H1 (cell line): ENCODE data around the gene SERPINB13. TPM values are rescaled to one million over a fixed set of nuclear protein-coding genes. Genes with fewer than 3 reads are reported as not detected.

Experiments used
- CTCF ChIA-PET: fragments of 300-600 bp; sonication (Branson Sonifier 250); formaldehyde crosslinking; loops from one replicate; lab custom pipeline; 2021; ENCODE audit not compliant: partially characterized antibody; lab: Charles Lee
- POLR2A ChIA-PET: fragments of 300-600 bp; sonication (Branson Sonifier 250); formaldehyde crosslinking; loops from one replicate; lab custom pipeline; 2021; ENCODE audit warnings: inconsistent platforms; ENCODE audit not compliant: partially characterized antibody; lab: Charles Lee
- DNase-seq, 2 experiments: peaks; one replicate each; pipeline versions ENCODE4 v3.0.0 to v3.0.0-alpha.2; 2010 to 2022; ENCODE audit warnings: low spot score in 2 of 2, low read depth in 1 of 2, mixed read lengths in 1 of 2
- FAIRE-seq: peaks from 2 replicates; lab custom pipeline; 2011; peaks lifted over from hg19 to GRCh38; lab: Jason Lieb, UNC
- H2AFZ ChIP-seq: 2 replicates; pipeline ENCODE4 v1.8.1; 2012; ENCODE audit warnings: low read length, inconsistent platforms
- H2AK5ac ChIP-seq: 2 replicates; pipeline ENCODE4 v1.6.1; 2013; ENCODE audit warnings: low read depth, low read length
- H2BK120ac ChIP-seq: replicated peaks from 2 replicates; pipeline ENCODE3; 2013; ENCODE audit warnings: low read depth, low read length, inconsistent platforms
- H2BK12ac ChIP-seq: 2 replicates; pipeline ENCODE4 v1.6.1; 2013; ENCODE audit warnings: low read depth, low read length
- H2BK15ac ChIP-seq: 2 replicates; pipeline ENCODE4 v1.6.1; 2013; ENCODE audit warnings: low read length
- H2BK20ac ChIP-seq: 2 replicates; pipeline ENCODE4 v1.6.1; 2013; ENCODE audit warnings: low read length
- H2BK5ac ChIP-seq: 2 replicates; pipeline ENCODE4 v1.6.1; 2013; ENCODE audit warnings: low read depth, low read length
- H3K14ac ChIP-seq: 2 replicates; pipeline ENCODE4 v1.6.1; 2013; ENCODE audit warnings: inconsistent platforms; ENCODE audit not compliant: insufficient read length
- H3K18ac ChIP-seq: 2 replicates; pipeline ENCODE4 v1.6.1; 2013; ENCODE audit warnings: low read length; ENCODE audit errors: extremely low read depth
- H3K23ac ChIP-seq: 2 replicates; pipeline ENCODE4 v1.6.1; 2013; ENCODE audit warnings: inconsistent platforms; ENCODE audit not compliant: insufficient read length
- H3K23me2 ChIP-seq: 2 replicates; pipeline ENCODE4 v1.6.1; 2013; ENCODE audit warnings: low read depth, low read length
- H3K27ac ChIP-seq: 2 replicates; pipeline ENCODE4 v1.6.1; 2011; ENCODE audit warnings: low read depth, low read length, inconsistent platforms
- H3K27me3 ChIP-seq, 4 experiments: replicated peaks in 1 of 4; 1 replicate in 1 of 4; 2 replicates in 3 of 4; pipeline versions ENCODE4 v1.6.1 to v1.8.1; 2011 to 2013; ENCODE audit warnings: low read length in 3 of 4, mild to moderate bottlenecking in 3 of 4, inconsistent platforms in 2 of 4, mixed read lengths in 2 of 4, moderate library complexity in 1 of 4; ENCODE audit not compliant: control insufficient read depth in 3 of 4, insufficient read depth in 3 of 4; ENCODE audit errors: extremely low read depth in 1 of 4
- H3K36me3 ChIP-seq, 4 experiments: 2 replicates each; pipeline versions ENCODE4 v1.6.1 to v1.8.1; 2011 to 2013; ENCODE audit warnings: mild to moderate bottlenecking in 4 of 4, low read length in 3 of 4, moderate library complexity in 2 of 4, control low read depth in 1 of 4, inconsistent platforms in 1 of 4; ENCODE audit not compliant: insufficient read depth in 4 of 4, control insufficient read depth in 2 of 4
- H3K4ac ChIP-seq: replicated peaks from 2 replicates; pipeline ENCODE3; 2013; ENCODE audit warnings: low read length, low read depth, mixed read lengths, inconsistent platforms; ENCODE audit not compliant: insufficient read length
- H3K4me1 ChIP-seq, 4 experiments: replicated peaks in 1 of 4; 1 replicate in 1 of 4; 2 replicates in 3 of 4; pipeline versions ENCODE4 v1.6.1 to v1.8.1; 2011 to 2013; ENCODE audit warnings: low read length in 3 of 4, inconsistent platforms in 2 of 4, mixed read lengths in 1 of 4; ENCODE audit not compliant: insufficient read depth in 4 of 4, control insufficient read depth in 3 of 4
- H3K4me2 ChIP-seq, 2 experiments: 2 replicates each; pipeline versions ENCODE4 v1.6.1 to v1.8.1; 2011 to 2013; ENCODE audit warnings: low read depth in 2 of 2, low read length in 2 of 2, control low read depth in 1 of 2, inconsistent platforms in 1 of 2, mild to moderate bottlenecking in 1 of 2; ENCODE audit not compliant: insufficient read depth in 1 of 2
- H3K4me3 ChIP-seq, 4 experiments: fragments of 200-600, 300-600 bp in 1 of 4; sonication (generic), shearing (Covaris generic), sonication (Bioruptor Twin) in 1 of 4; 2 replicates each; pipeline versions ENCODE4 v1.5.1 to v1.8.1; 2011 to 2016; ENCODE audit warnings: low read length in 4 of 4, low read depth in 3 of 4, control low read depth in 2 of 4, inconsistent platforms in 2 of 4, mild to moderate bottlenecking in 2 of 4, mixed read lengths in 1 of 4, moderate library complexity in 1 of 4; ENCODE audit not compliant: insufficient read depth in 2 of 4; ENCODE audit errors: extremely low read depth in 1 of 4
- H3K56ac ChIP-seq: replicated peaks from 2 replicates; pipeline ENCODE3; 2013; ENCODE audit warnings: low read depth, mild to moderate bottlenecking, mixed read lengths, low read length, inconsistent platforms; ENCODE audit not compliant: insufficient read length
- H3K79me1 ChIP-seq: 2 replicates; pipeline ENCODE4 v1.6.1; 2013; ENCODE audit warnings: low read depth, low read length, control low read depth
- H3K79me2 ChIP-seq, 2 experiments: 2 replicates each; pipeline versions ENCODE4 v1.6.1 to v1.8.1; 2012 to 2013; ENCODE audit warnings: low read length in 2 of 2, mild to moderate bottlenecking in 2 of 2, inconsistent platforms in 1 of 2; ENCODE audit not compliant: insufficient read depth in 2 of 2, control insufficient read depth in 1 of 2
- H3K9ac ChIP-seq, 4 experiments: replicated peaks in 1 of 4; 1 replicate in 1 of 4; 2 replicates in 3 of 4; pipeline versions ENCODE4 v1.6.1 to v1.8.1; 2011 to 2013; ENCODE audit warnings: low read depth in 3 of 4, low read length in 3 of 4, control low read depth in 2 of 4, mild to moderate bottlenecking in 2 of 4, moderate library complexity in 2 of 4, inconsistent platforms in 1 of 4; ENCODE audit errors: extremely low read depth in 1 of 4
- H3K9me3 ChIP-seq, 2 experiments: 2 replicates each; pipeline versions ENCODE4 v1.6.1 to v1.8.1; 2012 to 2013; ENCODE audit warnings: mild to moderate bottlenecking in 2 of 2, moderate library complexity in 2 of 2, control low read depth in 1 of 2, inconsistent platforms in 1 of 2, low read depth in 1 of 2, low read length in 1 of 2, mixed read lengths in 1 of 2; ENCODE audit not compliant: insufficient read depth in 2 of 2
- H4K20me1 ChIP-seq, 2 experiments: replicated peaks in 1 of 2; 2 replicates each; pipeline versions ENCODE3 to v1.8.1; 2011 to 2013; ENCODE audit warnings: inconsistent platforms in 2 of 2, low read length in 2 of 2, mild to moderate bottlenecking in 1 of 2; ENCODE audit not compliant: insufficient read depth in 2 of 2, control insufficient read depth in 1 of 2
- H4K5ac ChIP-seq: 2 replicates; pipeline ENCODE4 v1.6.1; 2013; ENCODE audit warnings: low read length, low read depth, mixed read lengths, inconsistent platforms; ENCODE audit not compliant: insufficient read length
- H4K8ac ChIP-seq: 2 replicates; pipeline ENCODE4 v1.8.0; 2013; ENCODE audit warnings: mild to moderate bottlenecking, moderate library complexity, low read length, inconsistent platforms; ENCODE audit not compliant: insufficient read depth; ENCODE audit errors: extremely low read depth
- H4K91ac ChIP-seq: replicated peaks from 2 replicates; pipeline ENCODE3; 2013; ENCODE audit warnings: low read length, mixed read lengths, inconsistent platforms; ENCODE audit not compliant: insufficient read length
- ATF3 ChIP-seq: IDR thresholded peaks from 2 replicates; pipeline ENCODE4 v1.6.1; 2011; ENCODE audit warnings: low read depth, mild to moderate bottlenecking, low read length; ENCODE audit not compliant: insufficient read depth
- BACH1 ChIP-seq: IDR thresholded peaks from 2 replicates; pipeline ENCODE4 v1.6.1; 2012; ENCODE audit warnings: low read length, improper control_type of control experiment
- CBX5 ChIP-seq: fragments of 300-800, 300-1000 bp; sonication (generic); IDR thresholded peaks from 2 replicates; pipeline ENCODE4 v1.7.1; 2016; ENCODE audit warnings: antibody characterized with exemption, low read length, low read depth
- CTBP2 ChIP-seq: IDR thresholded peaks from 2 replicates; pipeline ENCODE4 v1.7.0; 2011; ENCODE audit warnings: borderline replicate concordance, mild to moderate bottlenecking, moderate library complexity, mixed read lengths, low read length; ENCODE audit not compliant: insufficient read depth, insufficient read length
- E2F6 ChIP-seq: IDR thresholded peaks from 2 replicates; pipeline ENCODE4 v1.6.1; 2012; ENCODE audit warnings: inconsistent platforms
- JUN ChIP-seq: IDR thresholded peaks from 2 replicates; pipeline ENCODE4 v1.6.1; 2011; ENCODE audit warnings: low read depth, mild to moderate bottlenecking, improper control_type of control experiment, low read length
- MAFK ChIP-seq: IDR thresholded peaks from 2 replicates; pipeline ENCODE4 v1.6.1; 2012; ENCODE audit warnings: low read depth, mild to moderate bottlenecking, improper control_type of control experiment, low read length
- POLR2A ChIP-seq, 2 experiments: IDR thresholded peaks; 1 replicate in 1 of 2; 2 replicates in 1 of 2; pipeline ENCODE4 v1.6.1; 2011; ENCODE audit warnings: low read depth in 2 of 2, low read length in 2 of 2, mild to moderate bottlenecking in 2 of 2; ENCODE audit errors: control extremely low read depth in 1 of 2
- RBBP5 ChIP-seq: IDR thresholded peaks from 2 replicates; pipeline ENCODE4 v1.7.1; 2012; ENCODE audit warnings: low read depth, mild to moderate bottlenecking, inconsistent platforms, low read length, moderate library complexity, borderline replicate concordance
- SP2 ChIP-seq: IDR thresholded peaks from 2 replicates; pipeline ENCODE4 v1.6.1; 2012; ENCODE audit warnings: mild to moderate bottlenecking, low read length, inconsistent platforms
- SP4 ChIP-seq: IDR thresholded peaks from 2 replicates; pipeline ENCODE4 v1.6.1; 2012; ENCODE audit warnings: low read length, inconsistent platforms
- SRF ChIP-seq: IDR thresholded peaks from 2 replicates; pipeline ENCODE4 v1.6.1; 2011; ENCODE audit warnings: mild to moderate bottlenecking, low read depth, low read length, moderate library complexity
- TBP ChIP-seq: IDR thresholded peaks from 2 replicates; pipeline ENCODE4 v1.6.1; 2011; ENCODE audit warnings: low read depth, low read length, improper control_type of control experiment
- TEAD4 ChIP-seq: IDR thresholded peaks from 2 replicates; pipeline ENCODE4 v1.6.1; 2012; ENCODE audit warnings: low read depth, low read length, inconsistent platforms, mixed read lengths
- ZNF274 ChIP-seq: IDR thresholded peaks from 2 replicates; pipeline ENCODE4 v1.7.0; 2012; ENCODE audit warnings: low read length, borderline replicate concordance; ENCODE audit errors: extremely low read depth
- WGBS, 2 experiments: shearing (Covaris generic) in 1 of 2; methylation state at CpG; one replicate each; pipeline versions ENCODE4 v1.1.6 to v1.1.7; 2013 to 2015; ENCODE audit warnings: low lambda C conversion rate in 2 of 2, mixed read lengths in 2 of 2, inconsistent platforms in 1 of 2, low coverage in 1 of 2, missing lambda C conversion rate in 1 of 2; ENCODE audit not compliant: insufficient replicate concordance in 2 of 2, insufficient coverage in 1 of 2, insufficient read length in 1 of 2; ENCODE audit errors: extremely low coverage in 1 of 2, missing lambda C conversion rate in 1 of 2; 5-methylcytosine and 5-hydroxymethylcytosine counted together
- polyA plus RNA-seq, 7 experiments: library from polyadenylated mRNA; depleted of rRNA in 3 of 7; stranded (reverse) in 5 of 7; unstranded in 2 of 7; fragments of >200 nt in 5 of 7; fragments of 200-250 nt in 2 of 7; gene quantifications; 1 replicate in 5 of 7; 2 replicates in 1 of 7; 4 replicates in 1 of 7; pipeline versions ENCODE4 v1.2.1 to v1.2.3, GENCODE V29; 2011 to 2013; ENCODE audit warnings: missing spikeins in 2 of 7, mixed read lengths in 2 of 7
- total RNA-seq: library from RNA; stranded (reverse); fragmentation: NEBNext Ultra II Directional; extraction: Animal tissue kit (Norgen Biotek cat#: 25700); gene quantifications from 2 replicates; pipeline ENCODE4 v1.2.1, GENCODE V29; 2021

The SERPINB13 gene
- total and polyA plus RNA-seq, 2 of the 8 experiments (the other 6 are each of a cell fraction or from before 2014, with no cell fraction given) = not detected

DNA sequence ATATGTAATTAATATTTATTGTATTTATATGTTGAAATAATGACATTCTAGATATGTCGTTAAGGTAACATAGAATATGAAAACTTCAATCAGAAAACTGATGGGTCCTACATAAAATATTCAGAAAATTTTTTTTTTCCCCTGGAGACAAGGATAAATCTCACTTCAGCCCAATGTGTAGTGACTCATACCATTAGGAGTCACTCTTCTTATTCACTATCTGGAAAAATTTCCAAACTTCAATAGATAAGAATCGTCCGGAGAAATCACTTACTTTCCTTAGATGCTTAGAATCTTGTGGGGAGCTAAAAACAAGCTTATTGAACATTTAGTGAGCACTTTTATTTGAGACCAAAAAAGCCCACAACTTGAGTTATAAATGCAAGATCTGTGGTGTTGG is 4.6 kb downstream of the SERPINB13 start:
- no peak overlapping the region for H3K14ac ChIP-seq
- no peak overlapping the region for H3K4me3 ChIP-seq
- H3K4me2 ChIP-seq = no peak overlapping the region
- no peak overlapping the region for H2BK12ac ChIP-seq
- H3K4ac ChIP-seq = no peak overlapping the region
- no peaks in the 10 kb centered on the region for H3K27me3 ChIP-seq
- no peak overlapping the region for H3K27ac ChIP-seq
- H3K79me1 ChIP-seq = no peaks in the 10 kb centered on the region
- H3K23me2 ChIP-seq = no peaks in the 10 kb centered on the region; the same call in 1 of the 2 replicates
- no peaks in the 10 kb centered on the region for H3K9me3 ChIP-seq
- H3K23ac ChIP-seq = no peak overlapping the region
- no peak overlapping the region for H4K8ac ChIP-seq
- no peaks in the 10 kb centered on the region for H3K4me1 ChIP-seq
- DNase-seq (no peak), FAIRE-seq (no peak)
- H4K91ac ChIP-seq = no peak overlapping the region
- H2AK5ac ChIP-seq = no peak overlapping the region
- no peak overlapping the region for H2BK15ac ChIP-seq
- no peak overlapping the region for H4K5ac ChIP-seq
- H2AFZ ChIP-seq = no peak overlapping the region
- H3K79me2 ChIP-seq = no peaks in the 10 kb centered on the region
- CTCF ChIA-PET = interaction anchor here (1.1 to 3.0 kb wide), 4 partner anchors 13 to 150 kb away, joined by 3 to 13 read pairs (median 6); no protein-coding TSS in a partner anchor
- H2BK5ac ChIP-seq = no peak overlapping the region
- no peak overlapping the region for H2BK120ac ChIP-seq
- WGBS, 2 experiments = 96% methylated on average over 3 of the region's 3 CpGs; no CpG with 5 or more reads in 1 of the 2 experiments
- no peak overlapping the region for H3K56ac ChIP-seq
- H3K9ac ChIP-seq = no peak overlapping the region
- H2BK20ac ChIP-seq = no peak overlapping the region
- H3K36me3 ChIP-seq = no peaks in the 10 kb centered on the region
- no peaks in the 10 kb centered on the region for H4K20me1 ChIP-seq
- POLR2A ChIA-PET = no interaction called here
- H3K18ac ChIP-seq = no peak overlapping the region
- TF ChIP-seq JUN (no peak), RBBP5 (no peak), ZNF274 (no peak), SRF (no peak), MAFK (no peak), POLR2A (IDR thresholded peaks at IDR 0.05; ENCODE audit: control extremely low read depth in 1 of 2, low read depth in 2 of 2, low read length in 2 of 2) (no peak), ATF3 (no peak), E2F6 (no peak), SP2 (no peak), TBP (no peak), TEAD4 (no peak), CBX5 (no peak), SP4 (no peak), CTBP2 (no peak), BACH1 (no peak)
